Esophagus squamous epithelium (tissue), 5 donors: ENCODE data around the gene ROR1. TPM values are rescaled to one million over a fixed set of nuclear protein-coding genes. Genes with fewer than 3 reads are reported as not detected.

Experiments
- DNase-seq: peaks from one replicate; lab custom pipeline; 2025; lab: John Stamatoyannopoulos, UW
- H3K27ac ChIP-seq, 4 donors: fragments of 200-600 bp; sonication (generic); one replicate each; pipeline ENCODE4 v1.5.1; 2016 to 2019; ENCODE audit warnings: mild to moderate bottlenecking in 1 of 4
- H3K27me3 ChIP-seq, 4 donors: fragments of 200-600 bp; sonication (generic); 1 replicate in 3 of 4; 2 replicates in 1 of 4; pipeline versions ENCODE4 v1.5.1 to v1.6.0; 2017 to 2021; ENCODE audit warnings: antibody characterized with exemption in 1 of 4
- H3K36me3 ChIP-seq, 3 donors: fragments of 200-600 bp; sonication (generic); one replicate each; pipeline ENCODE4 v1.5.1; 2016 to 2019
- H3K4me1 ChIP-seq, 3 donors: fragments of 200-600 bp; sonication (generic); one replicate each; pipeline ENCODE4 v1.5.1; 2017 to 2019
- H3K4me3 ChIP-seq, 4 donors: fragments of 200-600 bp; sonication (generic); 1 replicate in 3 of 4; 2 replicates in 1 of 4; pipeline ENCODE4 v1.5.1; 2016 to 2019; ENCODE audit warnings: mild to moderate bottlenecking in 2 of 4, moderate library complexity in 1 of 4
- H3K9me3 ChIP-seq, 3 donors: fragments of 200-600 bp; sonication (generic); one replicate each; pipeline ENCODE4 v1.5.1; 2016 to 2019
- CTCF ChIP-seq, 6 experiments: fragments of 450-650 bp in 4 of 6; fragments of 200-600 bp in 2 of 6; sonication (generic) in 2 of 6; IDR thresholded peaks; one replicate each; pipeline ENCODE4 v1.5.1; 2016 to 2019; ENCODE audit warnings: antibody characterized with exemption in 6 of 6, mild to moderate bottlenecking in 4 of 6, moderate library complexity in 4 of 6
- POLR2A ChIP-seq, 4 donors: fragments of 450-650 bp; IDR thresholded peaks; one replicate each; pipeline ENCODE4 v1.6.1; 2017; ENCODE audit warnings: antibody characterized with exemption in 4 of 4, mild to moderate bottlenecking in 4 of 4, moderate library complexity in 3 of 4
- WGBS, 2 donors: methylation state at CpG; one replicate each; pipeline ENCODE4 v1.1.5; 2018; 5-methylcytosine and 5-hydroxymethylcytosine counted together
- intact Hi-C: fragments of 100-400 bp; cut with DNase I; formaldehyde crosslinking; loops from one replicate; pipeline ENCODE4 v1.15.0; 2022
- total RNA-seq, 4 donors: library from RNA; depleted of rRNA; stranded (reverse); fragments of >200 nt; gene quantifications; one replicate each; pipeline ENCODE4 v1.1.0, GENCODE V29; 2016
- donor health status: DM: yes; HTN: yes; CAD: no.

The ROR1 gene
- total RNA-seq, 4 donors from 2014 or later: 6.6 to 15.3 (median 9.4) TPM

GRCh38 chr1:63789856-63790605 is 16.2 kb downstream of the ROR1 start:
- no peak overlapping the region for H3K27ac ChIP-seq
- WGBS, 2 donors: 85 to 86% methylated on average over 4 of the region's 4 CpGs
- H3K4me1 ChIP-seq: peaks cover 0 to 45% (median 0%) of the 10 kb centered on the region in 3 donors
- no peak for TF ChIP-seq POLR2A (IDR thresholded peaks at IDR 0.05)
- no peak for TF ChIP-seq CTCF (IDR thresholded peaks at IDR 0.05)
- no peak overlapping the region for H3K4me3 ChIP-seq
- intact Hi-C loops: no loop called here
- H3K36me3 ChIP-seq: no peaks in the 10 kb centered on the region
- H3K27me3 ChIP-seq: no peaks in the 10 kb centered on the region
- no peaks in the 10 kb centered on the region for H3K9me3 ChIP-seq
- no peak for DNase-seq

GRCh38 chr1:63790989-63791388 is 17.2 kb downstream of the ROR1 start:
- Histone ChIP-seq H3K4me3 (no peak overlapping the region), H3K9me3 (no peaks in the 10 kb centered on the region), H3K27ac (no peak overlapping the region), H3K36me3 (no peaks in the 10 kb centered on the region), H3K4me1 (peaks cover 0 to 45% (median 0%) of the 10 kb centered on the region in 3 donors), H3K27me3 (no peaks in the 10 kb centered on the region)
- intact Hi-C loops: no loop called here
- WGBS, 2 donors: 44% methylated on average over 1 of the region's 1 CpG; no CpG with 5 or more reads in 1 of the 2 donors
- TF ChIP-seq POLR2A (IDR thresholded peaks at IDR 0.05) (no peak), CTCF (IDR thresholded peaks at IDR 0.05) (no peak)
- DNase-seq: no peak

GRCh38 chr1:63792152-63792551 is 18.3 kb downstream of the ROR1 start:
- Histone ChIP-seq H3K9me3 (no peaks in the 10 kb centered on the region), H3K4me1 (peaks cover 0 to 39% (median 0%) of the 10 kb centered on the region in 3 donors), H3K27me3 (no peaks in the 10 kb centered on the region), H3K36me3 (no peaks in the 10 kb centered on the region), H3K4me3 (no peak overlapping the region), H3K27ac (no peak overlapping the region)
- 68 to 92% methylated on average over 4 of the region's 4 CpGs for WGBS, 2 donors
- DNase-seq: no peak
- intact Hi-C loops: no loop called here
- TF ChIP-seq POLR2A (IDR thresholded peaks at IDR 0.05) (no peak), CTCF (IDR thresholded peaks at IDR 0.05) (no peak)

- no peak overlapping the region for H3K4me3 ChIP-seq
- H3K36me3 ChIP-seq: no peaks in the 10 kb centered on the region
- no peak for DNase-seq
- TF ChIP-seq CTCF (IDR thresholded peaks at IDR 0.05) (no peak), POLR2A (IDR thresholded peaks at IDR 0.05) (no peak)
- 74 to 83% methylated on average over 5 to 6 of the region's 8 CpGs for WGBS, 2 donors
- intact Hi-C loops: no loop called here
- H3K9me3 ChIP-seq: no peaks in the 10 kb centered on the region
- no peak overlapping the region for H3K27ac ChIP-seq
- peaks cover 0 to 26% (median 0%) of the 10 kb centered on the region in 3 donors for H3K4me1 ChIP-seq
- no peaks in the 10 kb centered on the region for H3K27me3 ChIP-seq
Measured at GRCh38 chr1:63793741-63794240, 20.0 kb downstream of the ROR1 start.

- intact Hi-C loops: no loop called here
- H3K4me1 ChIP-seq: peaks cover 0 to 25% (median 3%) of the 10 kb centered on the region in 3 donors
- 85 to 98% methylated on average over 4 to 6 of the region's 7 CpGs for WGBS, 2 donors
Measured at GRCh38 chr1:63794354-63794753, 20.5 kb downstream of the ROR1 start.

More at GRCh38 chr1:63794354-63794753, 20.5 kb downstream of the ROR1 start:
- Histone ChIP-seq H3K27ac (no peak overlapping the region), H3K27me3 (no peaks in the 10 kb centered on the region), H3K36me3 (no peaks in the 10 kb centered on the region), H3K4me3 (no peak overlapping the region), H3K9me3 (no peaks in the 10 kb centered on the region)
- DNase-seq: no peak
- no peak for TF ChIP-seq CTCF (IDR thresholded peaks at IDR 0.05)
- TF ChIP-seq POLR2A (IDR thresholded peaks at IDR 0.05): no peak
